ENCODE results near the gene PARD3B. TPM values are rescaled to one million over a fixed set of nuclear protein-coding genes. Genes with fewer than 3 reads are reported as not detected.

PARD3B gene
- total RNA-seq, 6 experiments from 2014 or later, result 5.3 to 11.2 (median 8.3) TPM

GRCh38 chr2:204722691-204723090, 177.4 kb downstream of the PARD3B start:
- Histone ChIP-seq H3K9me3 (no peaks in the 10 kb centered on the region), H3K27ac (no peak overlapping the region), H3K36me3 (no peaks in the 10 kb centered on the region), H3K27me3 (no peaks in the 10 kb centered on the region), H3K4me3 (no peak overlapping the region), H3K4me1 (no peaks in the 10 kb centered on the region)
- TF ChIP-seq, protein P1, sequence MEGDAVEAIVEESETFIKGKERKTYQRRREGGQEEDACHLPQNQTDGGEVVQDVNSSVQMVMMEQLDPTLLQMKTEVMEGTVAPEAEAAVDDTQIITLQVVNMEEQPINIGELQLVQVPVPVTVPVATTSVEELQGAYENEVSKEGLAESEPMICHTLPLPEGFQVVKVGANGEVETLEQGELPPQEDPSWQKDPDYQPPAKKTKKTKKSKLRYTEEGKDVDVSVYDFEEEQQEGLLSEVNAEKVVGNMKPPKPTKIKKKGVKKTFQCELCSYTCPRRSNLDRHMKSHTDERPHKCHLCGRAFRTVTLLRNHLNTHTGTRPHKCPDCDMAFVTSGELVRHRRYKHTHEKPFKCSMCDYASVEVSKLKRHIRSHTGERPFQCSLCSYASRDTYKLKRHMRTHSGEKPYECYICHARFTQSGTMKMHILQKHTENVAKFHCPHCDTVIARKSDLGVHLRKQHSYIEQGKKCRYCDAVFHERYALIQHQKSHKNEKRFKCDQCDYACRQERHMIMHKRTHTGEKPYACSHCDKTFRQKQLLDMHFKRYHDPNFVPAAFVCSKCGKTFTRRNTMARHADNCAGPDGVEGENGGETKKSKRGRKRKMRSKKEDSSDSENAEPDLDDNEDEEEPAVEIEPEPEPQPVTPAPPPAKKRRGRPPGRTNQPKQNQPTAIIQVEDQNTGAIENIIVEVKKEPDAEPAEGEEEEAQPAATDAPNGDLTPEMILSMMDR (IDR thresholded peaks at IDR 0.05), result no peak
- TF ChIP-seq POLR2A (IDR thresholded peaks at IDR 0.05), result no peak
- WGBS (ENCODE audit: insufficient coverage, low coverage, low lambda C conversion rate, missing lambda C conversion rate), result 95% methylated on average over 2 of the region's 2 CpGs
- intact Hi-C loops (cut with DNase I), result no loop called here
- DNase-seq (no peak), ATAC-seq (no peak)

DNA sequence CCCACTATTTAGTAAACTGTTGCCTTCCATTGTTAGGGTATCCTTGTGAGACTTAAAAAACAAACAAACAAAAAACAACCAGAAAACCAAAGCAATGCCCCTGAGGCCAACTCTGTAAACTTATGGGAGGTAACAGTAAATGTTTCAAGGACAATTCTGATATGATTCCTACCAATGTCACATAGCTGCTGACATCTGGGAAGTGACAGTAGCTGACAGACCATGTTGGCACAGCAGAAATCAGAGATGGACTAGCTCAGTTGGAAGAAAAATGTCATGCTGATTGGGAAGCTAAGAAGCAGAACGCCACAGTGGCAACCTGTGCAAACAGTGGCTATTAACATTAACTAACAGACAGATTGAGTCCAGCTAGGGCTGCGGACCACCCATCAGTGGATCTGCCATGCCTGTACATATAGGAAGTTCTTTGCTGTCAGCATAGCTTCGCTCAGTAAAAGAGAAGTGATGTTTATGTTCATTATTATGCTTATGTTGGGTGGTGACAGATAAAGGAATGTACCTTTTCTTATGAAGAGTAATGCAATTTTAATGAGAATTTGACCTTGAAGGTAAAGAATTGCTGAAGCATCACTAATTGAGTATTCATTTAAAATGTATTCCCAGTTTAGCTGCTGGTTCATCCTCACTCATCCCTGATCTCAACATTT, 180.6 kb downstream of the PARD3B start:
- no peaks in the 10 kb centered on the region for H3K27me3 ChIP-seq
- DNase-seq (no peak), ATAC-seq (no peak)
- no peaks in the 10 kb centered on the region for H3K36me3 ChIP-seq
- 80% methylated on average over 1 of the region's 3 CpGs for WGBS (ENCODE audit: insufficient coverage, low coverage, low lambda C conversion rate, missing lambda C conversion rate)
- intact Hi-C loops (cut with DNase I), result no loop called here
- H3K27ac ChIP-seq, result no peak overlapping the region
- no peak for TF ChIP-seq POLR2A (IDR thresholded peaks at IDR 0.05)
- TF ChIP-seq, protein P1 (IDR thresholded peaks at IDR 0.05), result no peak
- no peak overlapping the region for H3K4me3 ChIP-seq
- no peaks in the 10 kb centered on the region for H3K4me1 ChIP-seq
- H3K9me3 ChIP-seq, result no peaks in the 10 kb centered on the region

GRCh38 chr2:204726831-204727230, 181.6 kb downstream of the PARD3B start:
- H3K4me1 ChIP-seq, result no peaks in the 10 kb centered on the region
- H3K36me3 ChIP-seq, result no peaks in the 10 kb centered on the region
- WGBS (ENCODE audit: insufficient coverage, low coverage, low lambda C conversion rate, missing lambda C conversion rate), result 75% methylated on average over 3 of the region's 3 CpGs
- TF ChIP-seq, protein P1 (IDR thresholded peaks at IDR 0.05), result no peak
- no peak for TF ChIP-seq POLR2A (IDR thresholded peaks at IDR 0.05)
- H3K4me3 ChIP-seq, result no peak overlapping the region
- no peaks in the 10 kb centered on the region for H3K9me3 ChIP-seq
- intact Hi-C loops (cut with DNase I), result no loop called here
- H3K27ac ChIP-seq, result no peak overlapping the region
- no peak for ATAC-seq
- no peak for DNase-seq
- no peaks in the 10 kb centered on the region for H3K27me3 ChIP-seq

GRCh38 chr2:204727368-204727767, 182.1 kb downstream of the PARD3B start:
- Histone ChIP-seq H3K36me3 (no peaks in the 10 kb centered on the region), H3K27ac (no peak overlapping the region), H3K4me1 (no peaks in the 10 kb centered on the region), H3K27me3 (no peaks in the 10 kb centered on the region), H3K4me3 (no peak overlapping the region), H3K9me3 (no peaks in the 10 kb centered on the region)
- intact Hi-C loops (cut with DNase I), result no loop called here
- no peak for DNase-seq
- no peak for TF ChIP-seq POLR2A (IDR thresholded peaks at IDR 0.05)
- TF ChIP-seq, protein P1 (IDR thresholded peaks at IDR 0.05), result no peak
- ATAC-seq, result no peak
- 97% methylated on average over 3 of the region's 3 CpGs for WGBS (ENCODE audit: insufficient coverage, low coverage, low lambda C conversion rate, missing lambda C conversion rate)
